HG02943 (cell line): ENCODE measurements around the gene TMIGD1.

Experiments used
- ATAC-seq: cut with Tn5 transposase; IDR thresholded peaks from one replicate; pipeline ENCODE4 v1.9.1; 2021; ENCODE audit warnings: mild to moderate bottlenecking, low read depth, moderate library complexity; ENCODE audit not compliant: unreplicated experiment

Gene TMIGD1

GRCh38 chr17:30296499-30297080, 37.3 kb downstream of the TMIGD1 start:
- ATAC-seq, result no peak

DNA sequence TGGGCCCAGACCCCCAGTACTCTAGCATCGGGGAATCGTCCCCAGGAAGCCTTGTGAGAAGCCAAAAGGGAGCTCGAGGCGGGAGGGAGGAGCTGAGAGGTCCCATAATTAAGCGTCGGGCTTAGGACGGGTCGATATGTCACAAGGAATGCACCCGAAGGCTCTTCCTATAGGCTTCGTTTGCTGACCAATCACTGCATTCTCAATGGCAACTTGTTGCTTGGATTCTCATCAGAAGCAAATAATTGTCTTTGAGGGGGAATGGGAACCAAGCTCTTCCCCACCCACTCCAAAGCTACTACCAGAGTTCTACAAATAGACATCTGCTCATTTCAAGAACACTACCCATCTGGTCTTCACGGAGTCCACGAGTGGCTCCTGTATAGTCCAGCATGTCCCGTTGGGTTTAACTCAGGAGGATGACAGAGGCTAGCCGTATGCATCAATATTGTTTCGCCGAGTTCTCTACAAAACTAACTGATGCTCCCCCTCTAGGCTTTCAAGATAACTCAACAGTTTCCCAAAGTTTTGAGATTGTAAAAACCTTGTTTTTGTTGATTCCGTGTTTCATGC, 41.5 kb downstream of the TMIGD1 start:
- ATAC-seq, result peak; percentile 16

DNA sequence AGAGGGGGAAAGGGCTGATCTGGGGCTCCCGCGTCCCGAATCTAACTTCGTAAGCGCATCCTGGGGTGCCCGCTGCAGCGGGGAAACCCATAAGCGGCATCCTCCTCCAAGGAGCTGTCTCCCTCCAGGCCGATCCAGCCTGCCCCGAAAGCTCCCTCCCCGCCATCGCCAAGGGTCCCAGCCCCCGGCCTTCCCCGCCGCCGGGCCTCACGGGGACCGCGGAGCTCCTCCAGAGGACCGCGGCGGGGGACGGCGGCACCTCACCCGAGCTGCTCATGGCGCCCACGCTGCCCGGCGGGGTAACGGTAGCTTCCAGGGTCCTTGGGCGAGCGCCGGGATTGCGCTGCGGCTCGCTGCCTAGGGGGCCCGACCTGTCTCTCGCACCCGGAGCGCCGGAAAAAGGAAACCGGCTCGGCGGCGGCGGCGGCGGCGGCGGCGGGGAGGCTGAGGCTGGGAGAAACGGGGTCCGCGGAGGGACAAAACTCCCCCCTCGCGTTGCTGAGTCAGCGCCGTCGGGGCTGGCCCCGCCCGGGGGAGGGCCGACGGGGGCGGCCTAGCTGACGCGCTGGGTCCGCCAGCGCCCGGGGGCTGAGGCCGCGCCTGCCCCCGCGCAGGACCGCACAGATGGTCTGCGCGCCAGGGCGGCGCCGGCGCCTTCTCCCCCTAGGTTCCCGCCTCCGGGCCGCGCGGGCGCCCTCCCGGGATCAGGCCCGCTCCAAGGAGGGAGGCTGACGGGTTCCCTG, 42.1 kb downstream of the TMIGD1 start, which contains the start of gene BLMH:
Gene BLMH, minus strand, starts transcription at position 402 of the 743 bp plus-strand sequence. Its CDS starts 125 bp downstream, at position 277.
- ATAC-seq, result peak; percentile 69

DNA sequence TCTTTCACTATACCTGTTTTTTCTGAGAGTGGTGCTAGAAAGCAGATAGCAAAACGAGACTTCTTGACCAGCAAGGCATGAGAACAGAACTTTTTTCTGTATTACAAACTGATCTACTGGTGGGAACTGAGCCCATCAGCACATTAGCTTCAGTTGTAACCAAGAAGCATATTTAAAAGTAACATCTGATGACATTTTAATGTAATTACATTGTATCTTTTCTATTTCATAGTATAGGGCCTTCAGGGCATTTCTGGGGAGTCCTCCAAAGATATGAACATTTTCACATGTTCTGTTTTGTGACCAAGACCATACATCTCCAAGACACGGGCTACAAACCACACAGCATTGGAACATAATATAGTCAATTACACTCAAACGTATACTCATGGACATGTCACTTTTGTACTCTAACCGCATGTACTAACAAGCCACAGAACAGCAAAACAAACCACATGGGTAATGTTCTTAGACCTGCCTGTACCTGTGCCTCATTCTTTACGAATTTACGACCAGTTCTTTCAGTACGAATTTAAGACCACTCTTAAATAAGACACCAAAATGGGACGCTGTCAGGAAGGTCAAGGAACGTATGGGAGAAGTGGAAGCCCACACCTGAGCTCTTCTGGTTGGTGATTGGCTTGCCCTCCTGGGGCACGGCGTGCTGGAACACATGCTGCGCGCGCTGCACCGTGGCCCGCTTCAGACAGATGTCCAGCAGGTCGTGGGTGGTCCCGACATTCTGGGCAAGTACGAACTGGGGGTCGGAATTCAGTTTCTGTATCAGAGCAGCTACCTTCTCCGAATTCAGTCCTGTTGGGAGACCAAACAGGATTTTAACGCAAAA, 42.9 kb downstream of the TMIGD1 start:
- ATAC-seq, result no peak

DNA sequence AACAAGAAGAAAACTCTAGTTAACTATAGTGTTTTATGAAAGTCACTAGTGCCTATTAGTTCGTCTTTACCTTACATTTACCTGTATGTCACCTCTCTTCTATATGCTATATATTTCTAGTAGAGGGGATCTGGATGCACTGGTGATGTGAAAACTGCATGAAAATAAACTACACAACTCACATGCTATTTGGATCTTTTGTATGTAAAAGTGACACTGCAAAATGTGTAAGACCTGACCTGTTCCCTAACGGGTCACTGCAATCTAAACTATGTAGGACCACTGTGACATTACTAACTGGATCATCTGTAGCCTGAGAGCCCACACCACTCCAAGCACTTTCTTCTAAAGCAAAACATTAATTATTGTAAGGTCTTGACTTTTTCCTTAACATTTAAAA, 43.8 kb downstream of the TMIGD1 start:
- no peak for ATAC-seq

DNA sequence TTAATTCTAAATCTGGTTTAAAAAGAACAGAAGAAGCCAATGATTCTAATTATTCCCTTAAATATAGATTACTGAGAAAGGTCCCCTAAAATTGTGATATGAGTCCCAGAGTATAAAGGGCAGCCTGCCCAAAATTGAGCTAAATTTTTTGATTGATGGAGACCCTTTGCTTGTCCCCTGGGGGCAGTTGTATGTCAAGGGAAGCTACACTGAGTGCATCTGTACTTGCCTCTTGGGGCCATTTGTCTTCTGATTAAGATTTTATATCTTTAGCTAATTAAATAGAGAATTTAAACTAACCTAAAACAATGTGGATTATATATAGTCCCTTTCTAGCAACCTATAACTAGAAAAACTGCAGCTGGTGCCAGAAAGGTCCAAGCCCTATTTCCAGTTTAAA, 54.7 kb downstream of the TMIGD1 start:
- ATAC-seq, result no peak

GRCh38 chr17:30278032-30278431, 55.8 kb downstream of the TMIGD1 start:
- ATAC-seq, result no peak

DNA sequence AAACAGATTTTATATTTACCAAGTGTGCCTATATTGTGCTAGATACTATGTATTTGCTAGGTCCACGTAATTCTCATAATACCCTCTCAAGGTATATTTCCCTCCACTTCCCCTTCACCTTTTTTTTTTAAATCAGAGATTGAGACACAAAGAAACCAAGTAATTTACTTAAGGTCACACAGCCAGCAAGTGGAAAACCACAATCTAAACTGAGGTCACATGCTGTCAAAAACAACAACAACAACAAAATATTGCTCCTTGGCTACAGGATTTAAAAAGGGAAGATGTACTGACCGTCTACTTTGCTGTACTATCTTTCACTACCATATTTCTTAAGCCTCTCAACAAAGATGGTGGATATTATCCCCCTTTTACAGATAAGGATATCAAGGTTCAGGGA, 57.9 kb downstream of the TMIGD1 start:
- ATAC-seq, result no peak

- no peak for ATAC-seq
These were observed 59.0 kb downstream of the TMIGD1 start for GRCh38 chr17:30274887-30275286.

DNA sequence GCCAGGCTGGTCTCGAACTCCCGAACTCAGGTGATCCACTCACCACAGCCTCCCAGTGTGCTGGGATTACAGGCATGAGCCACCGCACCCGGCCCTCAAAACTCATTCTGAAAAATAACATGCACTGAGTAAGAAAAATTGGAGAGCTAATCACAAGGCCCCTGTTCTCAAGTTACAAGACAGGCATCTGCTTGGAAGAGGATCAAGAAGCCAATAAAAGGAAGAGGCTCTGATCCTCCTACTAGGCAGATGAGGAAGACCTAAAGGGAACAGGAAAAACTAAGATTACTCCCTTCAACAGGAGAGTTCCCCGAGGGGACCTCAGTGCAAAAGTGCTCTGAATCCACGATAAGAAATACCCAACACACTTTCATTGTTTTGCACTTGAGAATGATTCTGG, 60.5 kb downstream of the TMIGD1 start:
- no peak for ATAC-seq

DNA sequence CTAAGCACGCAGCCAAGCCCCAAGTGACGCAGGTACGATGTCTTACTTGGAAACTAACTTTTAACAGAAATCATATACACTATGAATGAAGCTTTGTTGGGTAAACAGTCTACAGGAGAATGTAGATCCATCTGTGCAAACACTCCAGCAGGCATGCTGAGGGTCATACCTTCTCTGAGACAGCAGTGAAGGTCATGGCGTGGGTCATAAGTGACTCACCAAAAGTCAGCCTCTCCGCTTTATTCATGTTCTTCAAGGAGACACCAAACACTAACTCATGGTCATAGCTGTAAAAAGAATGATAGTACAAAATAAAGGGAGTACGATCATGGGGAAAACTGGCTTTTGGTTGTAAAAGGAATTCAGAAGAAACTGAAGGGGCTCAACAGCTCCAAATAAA, 62.8 kb downstream of the TMIGD1 start:
- ATAC-seq, result no peak

- ATAC-seq, result no peak
These were observed 66.2 kb downstream of the TMIGD1 start for GRCh38 chr17:30267625-30268024.
